GM18867 (cell line): ENCODE measurements around the gene SRPK2.
"Not testable (repeated sequence)": the region's sequence is repeated elsewhere in the genome, so short reads cannot be mapped to it uniquely, and the experiment has no call there.

Experiments used
- ATAC-seq: cut with Tn5 transposase; IDR thresholded peaks from one replicate; pipeline ENCODE4 v1.9.1; 2021; ENCODE audit warnings: mild to moderate bottlenecking, moderate library complexity; ENCODE audit not compliant: unreplicated experiment

Gene SRPK2

DNA sequence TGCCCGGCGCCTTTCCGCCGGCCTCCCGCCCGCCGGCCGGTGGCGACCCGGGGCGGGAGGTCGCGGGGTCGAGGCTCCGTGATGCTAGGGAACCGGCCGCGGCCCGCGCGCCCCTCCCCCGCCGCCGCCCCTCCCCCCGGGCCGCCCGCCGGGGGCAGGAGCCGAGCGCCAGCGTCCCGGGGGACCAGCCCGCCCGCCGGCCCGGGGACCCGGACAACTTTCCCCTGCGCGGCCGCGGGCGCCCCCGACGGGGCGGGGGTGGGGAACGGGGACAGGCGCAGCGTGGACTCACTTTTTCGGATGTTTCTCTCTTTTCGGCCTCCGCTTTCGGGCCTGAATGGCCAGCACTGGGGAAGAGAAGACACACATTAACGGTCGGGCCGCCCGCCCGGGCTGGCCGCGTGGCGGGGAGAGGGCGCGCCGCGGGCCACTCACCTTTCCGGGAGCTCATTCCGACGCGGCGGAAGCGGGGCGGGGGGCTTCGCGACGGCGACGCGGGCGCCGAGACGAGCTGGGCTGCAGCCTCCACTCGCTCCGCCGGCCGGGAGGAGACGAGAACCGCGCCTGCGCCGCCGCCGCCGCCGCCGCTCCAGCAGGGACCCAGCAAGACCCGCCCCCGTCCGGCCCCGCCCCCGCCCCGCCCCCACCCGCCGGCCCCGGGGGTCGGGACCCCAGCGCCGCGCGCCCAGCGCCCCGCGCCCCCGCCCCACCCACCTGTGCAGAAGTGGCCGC lies at the start of gene SRPK2:
Gene SRPK2 (minus strand): TSS at position 566 of the 732 bp plus-strand sequence.
- ATAC-seq: peak; percentile 76

GRCh38 chr7:105438254-105438653 lies 49.5 kb upstream of the SRPK2 start:
- no peak for ATAC-seq

DNA sequence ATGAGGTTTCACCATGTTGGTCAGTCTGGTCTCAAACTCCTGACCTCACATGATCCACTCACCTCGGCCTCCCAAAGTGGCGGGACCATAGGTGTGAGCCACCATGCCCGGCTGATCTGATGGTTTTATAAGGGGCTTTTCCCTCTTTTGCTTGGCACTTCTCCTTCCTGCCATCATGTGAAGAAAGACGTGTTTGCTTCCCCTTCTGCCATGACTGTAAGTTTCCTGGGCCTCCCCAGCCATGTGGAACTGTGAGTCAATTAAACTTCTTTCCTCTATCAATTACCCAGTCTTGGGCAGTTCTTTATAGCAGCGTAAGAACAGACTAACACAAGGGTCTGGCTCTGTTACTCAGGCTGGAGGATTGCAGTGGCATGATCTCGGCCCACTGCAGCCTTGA lies 48.6 kb upstream of the SRPK2 start:
- ATAC-seq: not testable (repeated sequence)

DNA sequence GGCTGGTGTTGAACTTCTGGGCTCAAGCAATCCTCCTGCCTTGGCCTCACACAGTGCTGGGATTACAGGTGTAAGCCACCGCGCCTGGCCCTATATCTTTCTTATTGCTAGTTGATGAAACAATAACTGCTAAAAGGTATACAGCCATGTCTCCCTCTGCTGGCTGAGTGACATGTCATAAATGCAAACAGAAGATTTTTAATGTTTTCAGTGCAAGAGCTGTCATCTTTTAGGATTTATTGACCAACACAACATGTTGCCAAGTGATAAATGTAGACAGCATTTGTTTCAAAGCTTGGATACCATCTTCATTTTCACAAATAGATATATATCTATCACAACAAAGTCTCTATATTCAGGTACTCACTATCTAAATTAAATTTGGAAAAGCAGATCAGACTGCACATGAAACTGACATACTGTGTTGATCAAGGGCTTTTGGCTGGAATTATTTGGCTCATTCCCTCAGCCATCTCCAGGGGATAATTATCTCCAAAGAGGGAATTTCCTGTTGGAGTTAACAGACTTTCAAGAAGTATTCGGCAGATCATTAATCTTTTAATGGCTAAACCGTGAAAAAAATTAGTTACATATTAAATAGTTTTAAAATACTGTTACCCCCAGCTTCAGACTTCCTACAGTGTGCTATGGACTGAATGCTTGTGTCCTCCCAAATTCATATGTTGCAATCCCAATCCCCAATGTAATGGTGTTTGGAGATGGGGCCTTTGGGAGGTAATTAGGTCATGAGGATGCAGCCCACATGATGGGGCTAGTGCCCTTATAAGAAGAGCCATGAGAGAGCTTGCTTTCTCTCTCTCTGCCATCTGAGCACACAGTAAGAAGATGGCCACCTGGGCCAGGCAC lies 41.3 kb upstream of the SRPK2 start:
- ATAC-seq: peak; percentile 56

GRCh38 chr7:105426606-105427146 lies 38.0 kb upstream of the SRPK2 start:
- ATAC-seq: no peak

GRCh38 chr7:105423987-105424386 lies 35.3 kb upstream of the SRPK2 start:
- ATAC-seq: no peak

GRCh38 chr7:105413887-105414437 lies 25.2 kb upstream of the SRPK2 start:
- ATAC-seq: no peak

DNA sequence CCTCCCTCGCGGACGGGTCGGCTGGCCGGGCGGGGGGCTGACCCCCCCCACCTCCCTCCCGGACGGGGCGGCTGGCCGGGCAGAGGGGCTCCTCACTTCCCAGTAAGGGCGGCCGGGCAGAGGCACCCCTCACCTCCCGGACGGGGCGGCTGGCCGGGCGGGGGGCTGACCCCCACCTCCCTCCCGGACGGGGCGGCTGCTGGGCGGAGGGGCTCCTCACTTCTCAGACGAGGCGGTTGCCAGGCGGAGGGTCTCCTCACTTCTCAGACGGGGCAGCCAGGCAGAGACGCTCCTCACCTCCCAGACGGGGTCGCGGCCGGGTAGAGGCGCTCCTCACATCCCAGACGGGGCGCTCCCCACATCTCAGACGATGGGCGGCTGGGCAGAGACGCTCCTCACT lies 22.1 kb upstream of the SRPK2 start:
- ATAC-seq: not testable (repeated sequence)

- not testable (repeated sequence) for ATAC-seq
Measured at GRCh38 chr7:105409775-105410174, 21.1 kb upstream of the SRPK2 start.

GRCh38 chr7:105408791-105409410 lies 20.2 kb upstream of the SRPK2 start:
- no peak for ATAC-seq

DNA sequence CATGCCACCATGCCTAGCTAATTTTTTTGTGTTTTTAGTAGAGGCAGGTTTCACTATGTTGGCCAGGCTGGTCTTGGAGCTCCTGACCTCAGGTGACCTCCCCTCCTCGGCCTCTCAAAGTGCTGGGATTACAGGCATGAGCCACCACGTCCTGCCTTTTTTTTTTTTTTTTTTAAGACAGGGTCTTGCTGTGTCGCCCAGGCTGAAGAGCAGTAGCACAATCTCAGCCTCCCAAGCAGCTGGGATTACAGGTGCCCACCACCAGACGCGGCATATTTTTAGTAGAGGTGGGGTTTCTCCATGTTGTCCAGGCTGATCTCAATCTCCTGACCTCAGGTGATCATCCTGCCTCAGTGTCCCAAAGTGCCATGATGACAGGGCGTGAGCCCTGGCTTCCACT lies 14.4 kb upstream of the SRPK2 start:
- ATAC-seq: no peak

DNA sequence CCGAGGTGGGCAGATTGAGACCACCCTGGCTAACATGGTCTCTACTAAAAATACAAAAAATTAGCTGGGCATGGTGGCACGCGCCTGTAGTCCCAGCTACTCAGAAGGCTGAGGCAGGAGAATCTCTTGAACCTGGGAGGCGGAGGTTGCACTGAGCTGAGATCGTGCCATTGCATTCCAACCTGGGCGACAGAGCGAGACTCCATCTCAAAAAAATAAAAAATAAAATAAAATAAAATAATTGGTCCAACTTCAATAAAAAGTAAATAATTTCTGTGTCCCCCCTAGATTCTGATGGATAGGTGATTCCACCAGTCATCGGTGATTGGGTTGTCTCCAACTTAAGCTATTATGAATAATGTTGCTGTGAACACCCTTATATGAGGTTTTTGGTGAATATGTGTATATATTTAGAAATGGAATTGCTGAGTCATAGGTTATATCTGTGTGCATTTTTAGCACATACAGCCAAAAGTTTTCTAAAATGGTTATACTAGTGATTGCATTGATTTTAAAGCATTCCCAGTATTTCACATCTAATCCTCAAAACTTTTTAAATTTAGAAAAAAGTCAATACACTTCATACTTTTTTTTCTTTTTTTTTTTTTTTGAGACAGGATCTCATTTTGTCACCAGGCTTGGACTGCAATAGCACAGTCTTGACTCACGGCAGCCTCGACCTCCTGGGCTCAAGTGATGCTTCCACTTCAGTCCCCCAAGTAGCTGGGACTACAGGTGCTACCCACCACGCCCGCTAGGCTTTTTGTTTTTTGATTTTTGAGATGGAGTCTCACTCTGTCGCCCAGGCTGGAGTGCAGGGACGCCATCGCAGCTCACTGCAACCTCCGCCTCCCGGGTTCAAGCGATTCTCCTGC lies 13.7 kb upstream of the SRPK2 start:
- no peak for ATAC-seq

- no peak for ATAC-seq
Measured at GRCh38 chr7:105399043-105399725, 10.5 kb upstream of the SRPK2 start.

DNA sequence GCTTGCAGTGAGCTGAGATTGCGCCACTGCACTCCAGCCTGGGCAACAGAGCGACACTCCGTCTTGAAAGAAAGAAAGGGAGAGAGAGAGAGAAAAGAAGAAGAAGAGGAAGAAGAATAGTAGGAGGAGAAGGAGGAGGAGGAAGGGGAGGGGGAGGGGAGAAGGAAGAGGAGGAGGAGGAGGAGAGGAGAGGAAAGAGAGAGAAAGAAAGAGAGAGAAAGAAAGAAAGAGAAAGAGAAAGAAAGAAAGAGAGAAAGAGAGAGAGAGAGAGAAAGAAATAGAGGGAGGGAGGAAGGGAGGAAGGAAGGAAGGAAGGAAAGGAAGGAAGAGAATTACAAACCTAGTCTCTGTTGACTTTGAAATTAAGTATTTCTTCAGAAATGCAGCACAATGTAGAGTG lies 7.8 kb upstream of the SRPK2 start:
- ATAC-seq: no peak

- ATAC-seq: no peak
Measured at GRCh38 chr7:105391429-105391828, 2.7 kb upstream of the SRPK2 start.

DNA sequence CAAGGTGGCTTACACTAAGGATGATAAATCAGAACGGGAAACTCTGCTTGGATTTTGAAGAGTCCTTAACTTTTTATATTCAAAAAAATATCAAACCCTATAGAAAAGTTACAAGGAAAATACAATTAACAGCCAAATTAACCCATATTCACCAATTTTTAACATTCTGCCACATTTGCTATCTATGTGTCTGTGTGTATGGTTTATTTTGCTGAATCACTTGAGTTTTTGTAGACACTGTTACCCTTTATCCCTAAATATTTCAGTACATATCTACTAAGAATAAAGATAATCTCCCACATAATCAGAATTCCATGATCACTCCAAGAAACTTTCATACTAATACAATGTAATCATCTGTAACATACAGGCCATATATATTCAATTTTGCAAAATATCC lies 1.2 kb upstream of the SRPK2 start:
- ATAC-seq: no peak

- peak; percentile 28 for ATAC-seq
Measured at GRCh38 chr7:105389088-105389650, 448 bp upstream of the SRPK2 start.

DNA sequence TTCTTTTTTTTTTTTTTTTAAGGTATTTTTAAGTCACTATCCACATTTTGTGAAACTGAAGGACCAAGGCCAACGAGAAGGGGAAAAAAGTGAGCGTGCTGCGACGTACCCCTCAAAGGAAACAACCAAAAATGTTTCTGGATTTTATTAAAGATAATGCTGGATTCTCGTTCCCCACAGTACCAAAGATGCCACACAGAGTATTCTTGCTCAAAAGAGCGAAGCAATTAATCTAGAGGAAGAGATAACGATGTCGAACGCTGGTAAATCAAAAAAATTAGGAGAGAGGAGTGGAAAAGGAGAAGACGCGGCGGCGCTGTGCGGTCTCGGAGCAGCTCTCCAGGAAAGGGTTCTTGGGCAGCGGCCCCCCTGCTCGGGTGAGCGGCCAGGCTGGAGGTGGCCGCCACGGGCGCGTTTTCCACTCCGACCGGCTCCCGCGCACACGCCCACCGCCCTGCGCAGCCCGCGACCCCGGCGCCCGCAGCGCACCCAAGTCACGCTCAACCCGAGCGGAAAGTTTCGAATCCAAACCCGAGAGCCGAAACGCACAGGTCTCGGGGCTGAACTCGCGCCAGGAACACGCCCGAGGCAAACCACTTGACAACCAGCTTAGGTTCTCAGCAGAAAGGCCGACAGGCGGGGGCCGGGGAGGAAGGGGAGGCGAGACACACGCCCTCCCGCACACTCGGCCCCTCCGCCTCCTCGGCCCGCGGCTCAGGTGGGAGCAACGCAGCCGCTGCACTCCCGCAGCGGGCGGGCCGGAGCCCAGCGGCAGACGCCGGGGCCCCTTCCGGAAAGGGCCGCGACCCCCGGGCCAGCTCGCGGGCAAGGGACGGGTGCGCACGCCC lies 989 bp downstream of the SRPK2 start:
- peak; percentile 47 for ATAC-seq
